H9 (cell line): ENCODE data around the gene RALGAPB. TPM values are rescaled to one million over a fixed set of nuclear protein-coding genes. Genes with fewer than 3 reads are reported as not detected.

Experiments
- DNase-seq: peaks from one replicate; pipeline ENCODE4 v3.0.0-alpha.2; 2017
- H2AFZ ChIP-seq: one replicate; pipeline ENCODE4 v1.6.1; 2013; ENCODE audit warnings: mild to moderate bottlenecking, low read length, control low read depth, moderate library complexity
- H2AK5ac ChIP-seq: 2 replicates; pipeline ENCODE4 v1.6.1; 2013; ENCODE audit warnings: low read length, control low read depth, mixed read lengths; ENCODE audit not compliant: insufficient read length
- H2BK120ac ChIP-seq: one replicate; pipeline ENCODE4 v1.6.1; 2013; ENCODE audit warnings: low read depth, mild to moderate bottlenecking, low read length, control low read depth, inconsistent platforms; ENCODE audit not compliant: poor library complexity, severe bottlenecking
- H2BK12ac ChIP-seq: 2 replicates; pipeline ENCODE4 v1.6.1; 2013; ENCODE audit warnings: low read length, control low read depth, mixed read lengths, low read depth; ENCODE audit not compliant: insufficient read length
- H2BK15ac ChIP-seq: 2 replicates; pipeline ENCODE4 v1.6.1; 2013; ENCODE audit warnings: low read depth, low read length, control low read depth
- H2BK20ac ChIP-seq: one replicate; pipeline ENCODE4 v1.6.1; 2013; ENCODE audit warnings: low read depth, mild to moderate bottlenecking, low read length, control low read depth, inconsistent platforms; ENCODE audit not compliant: poor library complexity, severe bottlenecking
- H2BK5ac ChIP-seq: 2 replicates; pipeline ENCODE4 v1.6.1; 2013; ENCODE audit warnings: low read length, control low read depth, mixed read lengths; ENCODE audit not compliant: insufficient read length
- H3K14ac ChIP-seq: 2 replicates; pipeline ENCODE4 v1.6.1; 2013; ENCODE audit warnings: low read length, control low read depth; ENCODE audit not compliant: insufficient read depth
- H3K18ac ChIP-seq: 2 replicates; pipeline ENCODE4 v1.6.1; 2013; ENCODE audit warnings: low read depth, mild to moderate bottlenecking, mixed read lengths, low read length, control low read depth; ENCODE audit not compliant: insufficient read length
- H3K23ac ChIP-seq: 2 replicates; pipeline ENCODE4 v1.6.1; 2013; ENCODE audit warnings: low read length, control low read depth, mixed read lengths, low read depth; ENCODE audit not compliant: insufficient read length
- H3K23me2 ChIP-seq: 2 replicates; pipeline ENCODE4 v1.6.1; 2013; ENCODE audit warnings: low read depth, mild to moderate bottlenecking, mixed read lengths, low read length, control low read depth; ENCODE audit not compliant: insufficient read length, poor library complexity, severe bottlenecking
- H3K27ac ChIP-seq: 2 replicates; pipeline ENCODE4 v1.5.1; 2013; ENCODE audit warnings: low read length, control low read depth, mixed read lengths, low read depth; ENCODE audit not compliant: insufficient read length
- H3K27me3 ChIP-seq: 2 replicates; pipeline ENCODE4 v1.6.1; 2013; ENCODE audit warnings: low read length, control low read depth, inconsistent platforms; ENCODE audit not compliant: insufficient read depth
- H3K4ac ChIP-seq: 2 replicates; pipeline ENCODE4 v1.6.1; 2013; ENCODE audit warnings: low read depth, mild to moderate bottlenecking, control low read depth, inconsistent platforms, low read length, moderate library complexity
- H3K4me1 ChIP-seq: 2 replicates; pipeline ENCODE4 v1.6.1; 2013; ENCODE audit warnings: low read length, control low read depth, inconsistent platforms; ENCODE audit not compliant: insufficient read depth
- H3K4me2 ChIP-seq: 2 replicates; pipeline ENCODE4 v1.6.1; 2013; ENCODE audit warnings: low read length, control low read depth, mixed read lengths; ENCODE audit not compliant: insufficient read length, insufficient read depth
- H3K56ac ChIP-seq: 2 replicates; pipeline ENCODE4 v1.6.1; 2013; ENCODE audit warnings: low read depth, mild to moderate bottlenecking, mixed read lengths, low read length, control low read depth; ENCODE audit not compliant: insufficient read length
- H3K79me1 ChIP-seq: 2 replicates; pipeline ENCODE4 v1.6.1; 2013; ENCODE audit warnings: low read depth, mild to moderate bottlenecking, moderate library complexity, low read length, control low read depth, inconsistent platforms; ENCODE audit not compliant: insufficient read depth, poor library complexity, severe bottlenecking
- H3K79me2 ChIP-seq: 2 replicates; pipeline ENCODE4 v1.6.1; 2013; ENCODE audit warnings: low read length, control low read depth, inconsistent platforms; ENCODE audit not compliant: insufficient read depth
- H3K9ac ChIP-seq: 2 replicates; pipeline ENCODE4 v1.6.1; 2013; ENCODE audit warnings: low read length, control low read depth, mixed read lengths; ENCODE audit not compliant: insufficient read length; ENCODE audit errors: extremely low read depth
- H3K9me3 ChIP-seq: one replicate; pipeline ENCODE4 v1.6.1; 2013; ENCODE audit warnings: low read depth, low read length, inconsistent platforms; ENCODE audit not compliant: control insufficient read depth
- H3T11ph ChIP-seq: one replicate; pipeline ENCODE4 v1.6.1; 2013; ENCODE audit warnings: mild to moderate bottlenecking, low read length, control low read depth, inconsistent platforms
- H4K20me1 ChIP-seq: one replicate; pipeline ENCODE4 v1.6.1; 2013; ENCODE audit not compliant: control insufficient read depth, insufficient read length, insufficient read depth
- H4K5ac ChIP-seq: 2 replicates; pipeline ENCODE4 v1.6.1; 2013; ENCODE audit warnings: low read depth, mild to moderate bottlenecking, mixed read lengths, low read length, control low read depth; ENCODE audit not compliant: insufficient read length
- H4K8ac ChIP-seq: replicated peaks from 2 replicates; pipeline ENCODE4 v1.6.1; 2013; ENCODE audit warnings: low read length, control low read depth, mixed read lengths, low read depth; ENCODE audit not compliant: insufficient read length
- H4K91ac ChIP-seq: 2 replicates; pipeline ENCODE4 v1.6.1; 2013; ENCODE audit warnings: low read depth, mild to moderate bottlenecking, moderate library complexity, mixed read lengths, low read length, control low read depth; ENCODE audit not compliant: insufficient read length
- H3K27ac Mint-ChIP-seq, 3 experiments: 2 replicates in 2 of 3; 3 replicates in 1 of 3; pipeline ENCODE4 v1.8.0; 2020 to 2021; ENCODE audit warnings: mixed read lengths in 3 of 3, mild to moderate bottlenecking in 1 of 3, moderate library complexity in 1 of 3
- H3K27me3 Mint-ChIP-seq: 2 replicates; pipeline ENCODE4 v1.8.0; 2021; ENCODE audit warnings: low read depth, mild to moderate bottlenecking, moderate library complexity, mixed read lengths
- H3K36me3 Mint-ChIP-seq, 3 experiments: 2 replicates in 2 of 3; 3 replicates in 1 of 3; pipeline ENCODE4 v1.8.0; 2020 to 2021; ENCODE audit warnings: low read depth in 3 of 3, mixed read lengths in 3 of 3; ENCODE audit not compliant: insufficient read depth in 1 of 3
- H3K4me1 Mint-ChIP-seq, 2 experiments: 2 replicates each; pipeline ENCODE4 v1.8.0; 2020; ENCODE audit warnings: mixed read lengths in 2 of 2
- H3K4me3 Mint-ChIP-seq, 2 experiments: 2 replicates in 1 of 2; 3 replicates in 1 of 2; pipeline ENCODE4 v1.8.0; 2020 to 2021; ENCODE audit warnings: mild to moderate bottlenecking in 2 of 2, mixed read lengths in 2 of 2, moderate library complexity in 1 of 2
- H3K9me3 Mint-ChIP-seq, 2 experiments: 2 replicates in 1 of 2; 3 replicates in 1 of 2; pipeline ENCODE4 v1.8.0; 2020; ENCODE audit warnings: mild to moderate bottlenecking in 2 of 2, mixed read lengths in 2 of 2, moderate library complexity in 1 of 2
- WGBS: extraction: QIAGEN DNeasy Blood & Tissue Kit; methylation state at CpG from one replicate; pipeline ENCODE4 v1.1.7; 2013; ENCODE audit warnings: missing lambda C conversion rate, low lambda C conversion rate, mixed read lengths; ENCODE audit not compliant: insufficient read length; ENCODE audit errors: extremely low coverage; 5-methylcytosine and 5-hydroxymethylcytosine counted together
- total RNA-seq: library from RNA; stranded (reverse); gene quantifications from 2 replicates; pipeline ENCODE4 v1.2.1, GENCODE V29; 2021
- TF ChIP-seq, protein P1 (sequence below): fragments of 200-600 bp; sonication (generic); conservative IDR thresholded peaks from 3 replicates; pipeline ENCODE4 v1.8.0; 2021; ENCODE audit warnings: antibody characterized with exemption, mild to moderate bottlenecking

Gene RALGAPB
- total RNA-seq, 1 experiment from 2014 or later: 28.5 TPM

DNA sequence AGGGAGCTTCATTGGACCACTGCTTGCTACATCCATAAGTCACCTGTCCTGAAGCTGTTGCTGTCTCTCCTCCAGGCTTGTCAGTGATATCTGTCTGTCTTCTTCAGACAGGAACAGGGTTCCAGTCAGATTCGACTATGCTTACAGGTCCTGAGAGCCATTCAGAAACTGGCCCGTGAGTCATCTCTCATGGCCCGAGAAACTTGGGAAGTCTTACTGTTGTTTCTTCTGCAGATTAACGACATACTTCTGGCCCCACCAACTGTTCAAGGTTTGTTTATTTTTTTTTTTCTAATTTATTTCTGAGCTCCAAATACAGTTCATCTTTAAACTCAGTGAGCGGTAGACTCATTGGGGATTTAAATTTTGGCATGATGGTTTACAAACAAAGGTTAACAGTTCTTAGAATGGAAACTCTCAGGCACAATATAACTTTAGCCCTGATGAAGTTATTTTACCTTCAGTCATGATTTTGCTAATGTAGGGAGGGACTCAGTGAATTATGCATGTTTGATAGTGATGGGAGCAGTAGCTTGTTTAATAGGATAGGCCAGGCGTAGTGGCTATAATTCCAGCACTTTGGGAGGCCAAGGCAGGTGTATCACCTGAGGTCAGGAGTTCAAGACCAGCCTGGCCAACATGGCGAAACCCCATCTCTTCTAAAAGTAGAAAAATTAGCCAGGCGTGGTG, 24.7 kb downstream of the RALGAPB start:
- Histone ChIP-seq H4K91ac (no peak overlapping the region), H3T11ph (no peak overlapping the region), H3K79me1 (no peaks in the 10 kb centered on the region), H3K14ac (no peak overlapping the region), H2BK120ac (no peak overlapping the region), H3K4ac (no peak overlapping the region), H2BK12ac (no peak overlapping the region), H2BK5ac (no peak overlapping the region), H4K8ac (no peak overlapping the region), H3K18ac (no peak overlapping the region), H3K4me1 (no peaks in the 10 kb centered on the region), H4K5ac (no peak overlapping the region), H3K23ac (no peak overlapping the region), H3K27ac (no peak overlapping the region), H2BK20ac (no peak overlapping the region), H2AFZ (no peak overlapping the region), H3K23me2 (no peaks in the 10 kb centered on the region), H3K4me2 (no peak overlapping the region), H4K20me1 (no peaks in the 10 kb centered on the region), H3K56ac (no peak overlapping the region), H3K9me3 (no peaks in the 10 kb centered on the region), H2BK15ac (no peak overlapping the region), H3K79me2 (no peaks in the 10 kb centered on the region), H2AK5ac (no peak overlapping the region), H3K27me3 (no peaks in the 10 kb centered on the region), H3K9ac (no peak overlapping the region)
- Mint-ChIP-seq H3K27ac (no peak overlapping the region; a peak in 1 of 7 replicates), H3K4me3 (no peak overlapping the region), H3K9me3 (no peaks in the 10 kb centered on the region), H3K4me1 (no peaks in the 10 kb centered on the region), H3K27me3 (no peaks in the 10 kb centered on the region), H3K36me3 (peaks cover 12 to 66% (median 41%) of the 10 kb centered on the region in 3 experiments; a peak in 6 of 7 replicates)
- DNase-seq: no peak
- TF ChIP-seq, protein P1, sequence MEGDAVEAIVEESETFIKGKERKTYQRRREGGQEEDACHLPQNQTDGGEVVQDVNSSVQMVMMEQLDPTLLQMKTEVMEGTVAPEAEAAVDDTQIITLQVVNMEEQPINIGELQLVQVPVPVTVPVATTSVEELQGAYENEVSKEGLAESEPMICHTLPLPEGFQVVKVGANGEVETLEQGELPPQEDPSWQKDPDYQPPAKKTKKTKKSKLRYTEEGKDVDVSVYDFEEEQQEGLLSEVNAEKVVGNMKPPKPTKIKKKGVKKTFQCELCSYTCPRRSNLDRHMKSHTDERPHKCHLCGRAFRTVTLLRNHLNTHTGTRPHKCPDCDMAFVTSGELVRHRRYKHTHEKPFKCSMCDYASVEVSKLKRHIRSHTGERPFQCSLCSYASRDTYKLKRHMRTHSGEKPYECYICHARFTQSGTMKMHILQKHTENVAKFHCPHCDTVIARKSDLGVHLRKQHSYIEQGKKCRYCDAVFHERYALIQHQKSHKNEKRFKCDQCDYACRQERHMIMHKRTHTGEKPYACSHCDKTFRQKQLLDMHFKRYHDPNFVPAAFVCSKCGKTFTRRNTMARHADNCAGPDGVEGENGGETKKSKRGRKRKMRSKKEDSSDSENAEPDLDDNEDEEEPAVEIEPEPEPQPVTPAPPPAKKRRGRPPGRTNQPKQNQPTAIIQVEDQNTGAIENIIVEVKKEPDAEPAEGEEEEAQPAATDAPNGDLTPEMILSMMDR: no peak
- no CpG with 5 or more reads among the region's 8 CpGs for WGBS
